ENCODE data around the gene MSH2. TPM values are rescaled to one million over a fixed set of nuclear protein-coding genes. Genes with fewer than 3 reads are reported as not detected.

Gene MSH2
- total and polyA plus RNA-seq, 2 of the 13 experiments (the other 11 are each of a cell fraction or from before 2014, with no cell fraction given), result 19.9 to 76.3 TPM

- 0 out of 2 replicates have a peak, but pooled peaks have one; percentile 22 for TF ChIP-seq ZNF512B (CRISPR knock-in tag; IDR thresholded peaks at IDR 0.05; ENCODE audit: borderline replicate concordance)
- TF ChIP-seq NFE2 (CRISPR knock-in tag; IDR thresholded peaks at IDR 0.05), result no peak
- TF ChIP-seq TFAP4 (IDR thresholded peaks at IDR 0.05; ENCODE audit: borderline replicate concordance, low read depth), result peak; percentile 53; the same call in 1 of the 2 replicates
Observed at GRCh38 chr2:47359375-47359868, 43.5 kb upstream of the MSH2 start (continued).

- peak overlapping the region; percentile 18; the same call in 1 of the 2 replicates for H3K9ac ChIP-seq (ENCODE audit: insufficient read depth, low read depth, low read length)
- TF ChIP-seq NR2F6 (IDR thresholded peaks at IDR 0.05) (no peak), NR2F6 (CRISPR knock-in tag; IDR thresholded peaks at IDR 0.05) (0 out of 2 replicates have a peak, but pooled peaks have one; percentile 17), KLF13 (CRISPR knock-in tag; IDR thresholded peaks at IDR 0.05) (no peak), HNF4A (CRISPR knock-in tag; IDR thresholded peaks at IDR 0.05) (peak; percentile 55; the same call in 1 of the 2 replicates), ZBTB46 (CRISPR knock-in tag; IDR thresholded peaks at IDR 0.05; ENCODE audit: borderline replicate concordance) (no peak), ZNF749 (CRISPR knock-in tag; IDR thresholded peaks at IDR 0.05; ENCODE audit: borderline replicate concordance) (no peak), ZGPAT (CRISPR knock-in tag; IDR thresholded peaks at IDR 0.05) (no peak), ZNF3 (CRISPR knock-in tag; IDR thresholded peaks at IDR 0.05) (no peak), HMG20A (CRISPR knock-in tag; IDR thresholded peaks at IDR 0.05; ENCODE audit: borderline replicate concordance) (0 out of 2 replicates have a peak, but pooled peaks have one; percentile 22), NR2F1 (CRISPR knock-in tag; IDR thresholded peaks at IDR 0.05) (0 out of 4 replicates have a peak, but pooled peaks of 1 of the 2 experiments have one; percentile 4), SATB2 (CRISPR knock-in tag; IDR thresholded peaks at IDR 0.05) (no peak), BCL6 (CRISPR knock-in tag; IDR thresholded peaks at IDR 0.05) (0 out of 2 replicates have a peak, but pooled peaks have one; percentile 5), RFX1 (IDR thresholded peaks at IDR 0.05) (no peak), SOX13 (IDR thresholded peaks at IDR 0.05) (no peak), SOX13 (CRISPR knock-in tag; conservative IDR thresholded peaks at IDR 0.05 in 1 of 2, IDR thresholded peaks at IDR 0.05 in 1 of 2) (0 out of 4 replicates have a peak, but pooled peaks of 1 of the 2 experiments have one; percentile 29)
Observed at GRCh38 chr2:47360283-47360682, 42.7 kb upstream of the MSH2 start.

More at GRCh38 chr2:47360283-47360682, 42.7 kb upstream of the MSH2 start:
- DNase-seq (ENCODE audit: low spot score), result no peak
- Histone ChIP-seq H3K27me3 (ENCODE audit: control insufficient read depth in 1 of 2, insufficient read depth in 2 of 2, low read length in 2 of 2) (no peaks in the 10 kb centered on the region), H3K4me3 (replicated peaks in 1 of 3; ENCODE audit: insufficient read depth in 1 of 3, low read depth in 2 of 3, low read length in 3 of 3) (no peak overlapping the region), H3K27ac (ENCODE audit: extremely low read length, insufficient read depth, low read length) (no peak overlapping the region), H3K4me1 (ENCODE audit: insufficient read depth, low read length) (peaks cover 58% of the 10 kb centered on the region), H3K36me3 (replicated peaks in 1 of 2; ENCODE audit: control insufficient read depth in 1 of 2, insufficient read depth in 2 of 2, low read length in 2 of 2) (no peaks in the 10 kb centered on the region), H3K79me2 (ENCODE audit: insufficient read depth, low read length) (no peaks in the 10 kb centered on the region), H4K20me1 (ENCODE audit: insufficient read depth, low read length) (no peaks in the 10 kb centered on the region), H3K4me2 (ENCODE audit: low read depth, low read length) (peak overlapping the region; percentile 77), H3K9me3 (ENCODE audit: low read length) (no peaks in the 10 kb centered on the region), H2AFZ (ENCODE audit: low read length) (peak overlapping the region; percentile 70)
- POLR2A ChIA-PET, result interaction anchor here (1.0 to 5.7 kb wide), 3 partner anchors 16 to 43 kb away, joined by 3 to 48 read pairs (median 5); partner anchors contain the start of gene MSH2
- FAIRE-seq, result no peak
- in situ Hi-C loops (cut with HindIII; ENCODE audit: extremely low pct_ligation_motif_present, low pct_unique_long_range_greater_than_20kb), result no loop called here
- peak; percentile 77 for ATAC-seq
- no TSS peak for BruUV-seq (replicated peaks)
- 5% methylated on average over 3 of the region's 3 CpGs for WGBS (ENCODE audit: low lambda C conversion rate)
- CTCF ChIA-PET (ENCODE audit: low intra/inter-chr PET ratio, low total read pairs), result no interaction called here
- intact Hi-C loops (cut with micrococcal nuclease; ENCODE audit: unreplicated experiment), result no loop called here
